IPS-15b (cell line): ENCODE data around the gene NDUFAB1.
"Not testable (repeated sequence)": the region's sequence is repeated elsewhere in the genome, so short reads cannot be mapped to it uniquely, and the experiment has no call there.

Source experiments
- H3K27me3 ChIP-seq: one replicate; pipeline ENCODE4 v1.6.1; 2013; ENCODE audit warnings: low read length; ENCODE audit not compliant: control insufficient read depth, insufficient read depth
- H3K36me3 ChIP-seq: one replicate; pipeline ENCODE4 v1.6.1; 2013; ENCODE audit warnings: low read length; ENCODE audit not compliant: control insufficient read depth, insufficient read depth
- H3K4me1 ChIP-seq: one replicate; pipeline ENCODE4 v1.6.1; 2013; ENCODE audit warnings: mild to moderate bottlenecking, low read length; ENCODE audit not compliant: control insufficient read depth, insufficient read depth
- H3K4me3 ChIP-seq: one replicate; pipeline ENCODE4 v1.5.1; 2013; ENCODE audit warnings: low read depth, low read length
- H3K9ac ChIP-seq: one replicate; pipeline ENCODE4 v1.6.1; 2013; ENCODE audit warnings: low read depth, mild to moderate bottlenecking, low read length
- H3K9me3 ChIP-seq: one replicate; pipeline ENCODE4 v1.6.1; 2013; ENCODE audit warnings: mild to moderate bottlenecking, low read length; ENCODE audit not compliant: control insufficient read depth, insufficient read depth

The NDUFAB1 gene

DNA sequence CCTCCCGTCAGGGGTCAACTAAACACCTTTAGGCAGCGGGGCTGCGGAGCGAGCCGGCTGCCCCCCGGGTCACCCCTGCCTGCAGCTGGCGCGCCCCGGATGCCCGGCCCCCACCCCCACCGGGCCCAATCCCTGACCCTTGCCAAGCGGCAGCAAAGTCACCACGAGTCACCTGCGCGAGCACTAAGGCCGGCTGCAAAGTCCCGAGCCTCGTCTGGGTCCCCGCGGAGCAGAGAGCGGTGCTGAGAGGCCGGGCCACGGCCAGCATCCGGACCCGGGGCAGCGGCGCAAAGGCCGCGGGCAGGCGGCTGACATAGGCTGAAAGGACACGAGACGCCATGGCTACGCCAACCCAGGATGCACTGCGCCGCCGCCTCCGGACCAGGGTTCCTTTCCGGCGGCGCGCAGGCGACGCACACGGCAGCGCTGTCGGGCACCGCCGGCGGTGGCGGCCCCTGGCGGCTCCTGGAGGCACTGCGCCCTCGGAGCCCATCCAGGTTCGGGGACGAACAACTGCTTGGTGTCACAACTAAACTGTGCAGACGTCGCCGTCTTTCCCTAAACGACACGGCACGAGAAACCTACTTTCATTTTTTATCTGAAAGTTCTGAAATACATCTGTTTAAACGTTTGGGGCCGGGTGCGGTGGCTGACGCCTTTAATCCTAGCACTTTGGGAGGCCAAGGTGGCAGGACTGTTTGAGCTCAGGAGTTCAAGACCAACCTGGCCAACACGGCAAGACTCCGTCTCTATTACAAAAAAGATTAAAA is at the start of gene NDUFAB1:
Gene NDUFAB1 (minus strand): TSS at position 366 of the 770 bp plus-strand sequence. CDS start 26 bp downstream, at position 340.
- peak within 1 kb of the TSS; percentile 99 for H3K4me3 ChIP-seq
- peaks cover 17% of the 10 kb centered on the region for H3K4me1 ChIP-seq
- H3K36me3 ChIP-seq, result peaks cover 28% of the 10 kb centered on the region
- peak within 1 kb of the TSS; percentile 93 for H3K9ac ChIP-seq
- H3K9me3 ChIP-seq, result no peaks in the 10 kb centered on the region
- H3K27me3 ChIP-seq, result no peaks in the 10 kb centered on the region

DNA sequence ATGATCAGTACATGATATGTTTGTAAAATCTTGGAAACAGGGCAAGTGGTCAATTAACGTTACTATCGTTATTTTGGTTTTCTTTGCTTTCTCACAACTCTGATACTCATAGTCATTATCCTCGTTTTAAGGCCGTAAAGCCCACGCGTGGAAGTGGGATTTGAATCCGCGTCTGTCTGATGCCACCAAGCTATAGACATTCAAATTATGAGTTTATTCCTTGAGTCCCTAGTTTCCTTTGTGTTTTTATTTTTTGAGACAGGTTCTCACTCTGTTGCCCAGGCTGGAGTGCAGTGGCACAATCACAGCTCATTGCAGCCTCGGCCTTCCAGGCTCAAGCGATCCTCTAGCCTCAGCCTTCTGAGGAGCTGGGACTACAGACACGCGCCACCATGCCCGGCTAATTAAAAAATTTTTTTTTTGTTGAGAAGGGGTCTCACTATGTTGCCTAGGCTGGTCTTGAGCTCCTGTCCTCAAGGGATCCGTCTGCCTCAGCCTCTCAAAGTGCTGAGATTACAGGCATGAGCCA is 46.2 kb upstream of the NDUFAB1 start:
- H3K9me3 ChIP-seq, result no peaks in the 10 kb centered on the region
- H3K4me3 ChIP-seq, result peak overlapping the region; percentile 99
- no peaks in the 10 kb centered on the region for H3K4me1 ChIP-seq
- peaks cover 3% of the 10 kb centered on the region for H3K36me3 ChIP-seq
- no peaks in the 10 kb centered on the region for H3K27me3 ChIP-seq
- H3K9ac ChIP-seq, result peak overlapping the region; percentile 81

DNA sequence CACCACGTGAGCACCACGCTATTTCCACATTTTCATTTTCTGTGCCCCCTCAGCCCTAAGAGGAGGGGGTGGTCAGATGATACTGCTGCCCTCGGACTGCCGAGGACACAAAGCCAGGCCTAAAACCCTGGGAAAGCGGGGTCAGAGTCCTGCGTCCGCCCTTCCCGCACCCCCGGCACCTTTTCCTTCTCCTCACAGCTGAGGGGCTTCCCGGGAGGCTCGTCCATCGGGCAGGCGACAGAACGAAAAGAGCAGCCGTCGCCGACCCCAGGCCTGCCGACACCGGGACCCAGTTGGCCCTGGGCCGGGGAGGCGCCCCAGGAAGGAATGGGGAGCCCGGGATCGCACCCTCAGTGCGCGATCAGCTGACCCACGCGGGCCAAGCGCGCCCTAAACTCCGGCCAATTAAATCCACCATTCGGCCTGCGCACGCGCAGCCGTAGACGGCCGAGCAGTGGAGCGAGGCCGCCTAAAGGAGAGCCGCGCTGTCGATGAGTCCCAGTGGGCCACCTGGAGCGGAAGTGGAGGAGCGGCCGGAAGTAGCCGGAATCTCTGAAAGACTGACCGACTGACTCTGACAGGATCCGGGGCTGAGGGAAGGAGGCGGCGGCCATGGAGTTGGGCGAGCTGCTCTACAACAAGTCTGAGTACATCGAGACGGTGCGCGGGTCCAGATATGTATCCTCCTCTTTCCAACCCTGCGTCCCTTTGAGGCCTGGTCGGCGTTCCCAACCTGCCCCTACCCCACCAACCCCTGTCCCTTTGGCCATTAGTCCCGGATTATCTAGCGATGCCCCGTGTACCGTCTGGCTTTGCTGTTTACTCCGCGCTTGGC is 45.0 kb upstream of the NDUFAB1 start, which contains the start of the genes DCTN5 and PALB2:
Gene DCTN5 (plus strand): TSS at position 536 of the 835 bp plus-strand sequence. CDS start 77 bp downstream, at position 613.
Gene PALB2 (minus strand): TSS at position 380 of the 835 bp plus-strand sequence. CDS start 153 bp downstream, at position 227.
- H3K27me3 ChIP-seq, result no peaks in the 10 kb centered on the region
- H3K4me1 ChIP-seq, result no peaks in the 10 kb centered on the region
- H3K9me3 ChIP-seq, result no peaks in the 10 kb centered on the region
- no peaks in the 10 kb centered on the region for H3K36me3 ChIP-seq
- H3K9ac ChIP-seq, result peak within 1 kb of the TSS; percentile 93
- H3K4me3 ChIP-seq, result peak within 1 kb of the TSS; percentile 99

DNA sequence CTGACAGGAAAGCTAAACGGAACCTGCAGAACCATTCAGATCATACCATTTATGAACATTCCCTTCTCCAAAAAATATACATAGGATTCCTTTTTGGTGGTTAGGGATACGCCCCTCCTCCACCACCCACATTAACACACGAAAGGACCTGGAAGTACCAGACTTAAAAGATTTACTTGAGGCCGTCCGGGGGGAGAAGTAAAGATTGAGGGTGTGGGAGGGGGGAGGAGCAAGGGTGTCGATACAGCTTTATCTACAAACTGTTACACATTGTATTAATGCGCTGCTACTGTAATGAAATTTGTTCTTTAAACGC is 44.5 kb upstream of the NDUFAB1 start:
- H3K36me3 ChIP-seq, result no peaks in the 10 kb centered on the region
- no peaks in the 10 kb centered on the region for H3K9me3 ChIP-seq
- peak overlapping the region; percentile 93 for H3K9ac ChIP-seq
- H3K4me1 ChIP-seq, result no peaks in the 10 kb centered on the region
- H3K4me3 ChIP-seq, result peak overlapping the region; percentile 99
- H3K27me3 ChIP-seq, result no peaks in the 10 kb centered on the region

DNA sequence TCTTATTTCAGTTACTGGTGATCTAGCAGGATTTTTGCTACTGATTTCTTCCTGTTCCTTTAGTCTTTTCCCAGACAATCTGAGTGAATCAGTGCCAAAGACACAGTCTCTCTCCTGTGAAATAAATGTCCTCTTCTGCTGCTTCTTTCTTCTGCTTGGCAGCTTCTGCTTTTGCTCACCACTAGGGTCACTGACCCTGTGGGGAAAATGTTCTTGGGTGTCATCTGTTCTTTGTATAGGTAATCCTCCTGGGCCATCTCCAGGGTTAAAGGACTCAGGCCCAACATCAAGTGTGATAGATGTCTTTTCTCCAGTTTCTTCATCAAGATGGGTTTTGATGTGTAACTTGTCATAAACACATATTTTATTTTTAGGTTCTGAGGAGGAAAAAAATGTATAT is 39.8 kb upstream of the NDUFAB1 start:
- H3K4me1 ChIP-seq, result no peaks in the 10 kb centered on the region

DNA sequence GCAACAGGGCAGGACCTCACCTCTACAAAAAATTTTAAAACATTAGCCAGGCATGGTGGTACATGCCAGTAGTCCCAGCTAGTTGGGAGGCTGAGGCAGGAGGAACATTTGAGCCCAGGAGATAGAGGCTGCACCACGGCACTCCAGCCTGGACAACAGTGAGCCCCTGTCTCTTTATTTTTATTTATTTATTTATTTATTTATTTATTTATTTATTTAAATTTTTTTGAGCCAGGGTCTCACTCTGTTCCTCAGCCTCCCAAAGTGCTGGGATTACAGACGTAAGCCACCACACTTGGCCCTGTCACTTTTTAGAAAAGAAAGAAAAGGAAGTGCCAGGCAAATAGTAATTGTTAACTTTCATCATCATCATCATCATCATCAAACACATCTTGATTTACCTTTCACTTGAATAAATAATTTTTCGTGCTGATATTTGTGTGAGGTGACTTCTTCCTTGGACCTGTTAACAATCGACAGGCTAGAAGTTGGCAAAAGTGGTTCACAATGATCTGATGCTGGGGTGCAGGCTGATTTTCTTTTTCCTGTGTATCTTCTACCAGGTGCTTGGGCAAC is 38.4 kb upstream of the NDUFAB1 start:
- no peaks in the 10 kb centered on the region for H3K27me3 ChIP-seq
- H3K36me3 ChIP-seq, result peaks cover 16% of the 10 kb centered on the region
- no peaks in the 10 kb centered on the region for H3K9me3 ChIP-seq
- H3K4me3 ChIP-seq, result no peak overlapping the region
- H3K9ac ChIP-seq, result no peak overlapping the region
- no peaks in the 10 kb centered on the region for H3K4me1 ChIP-seq

More for the DNA sequence above, 39.8 kb upstream of the NDUFAB1 start:
- no peaks in the 10 kb centered on the region for H3K27me3 ChIP-seq
- no peak overlapping the region for H3K9ac ChIP-seq
- H3K4me3 ChIP-seq, result no peak overlapping the region
- H3K36me3 ChIP-seq, result peaks cover 8% of the 10 kb centered on the region
- no peaks in the 10 kb centered on the region for H3K9me3 ChIP-seq

DNA sequence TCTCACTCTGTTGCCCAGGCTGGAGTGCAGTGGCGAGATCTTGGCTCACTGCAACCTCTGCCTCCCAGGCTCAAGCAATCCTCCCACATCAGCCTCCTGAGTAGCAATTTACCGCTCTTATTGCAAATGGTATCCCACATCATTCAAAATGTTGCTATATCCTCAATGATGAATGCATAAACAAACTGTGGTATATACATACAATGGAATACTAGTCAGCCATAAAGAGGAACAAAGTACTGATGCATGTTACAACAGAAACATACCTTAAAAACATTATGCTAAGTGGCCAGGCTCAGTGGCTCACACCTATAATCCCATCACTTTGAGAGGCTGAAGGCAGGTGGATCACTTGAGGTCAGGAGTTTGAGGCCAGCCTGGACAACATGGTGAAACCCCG is 35.8 kb upstream of the NDUFAB1 start:
- not testable (repeated sequence) for H3K27me3 ChIP-seq, H3K4me3 ChIP-seq, H3K9ac ChIP-seq, H3K9me3 ChIP-seq, H3K4me1 ChIP-seq
- peaks cover 24% of the 10 kb centered on the region for H3K36me3 ChIP-seq

DNA sequence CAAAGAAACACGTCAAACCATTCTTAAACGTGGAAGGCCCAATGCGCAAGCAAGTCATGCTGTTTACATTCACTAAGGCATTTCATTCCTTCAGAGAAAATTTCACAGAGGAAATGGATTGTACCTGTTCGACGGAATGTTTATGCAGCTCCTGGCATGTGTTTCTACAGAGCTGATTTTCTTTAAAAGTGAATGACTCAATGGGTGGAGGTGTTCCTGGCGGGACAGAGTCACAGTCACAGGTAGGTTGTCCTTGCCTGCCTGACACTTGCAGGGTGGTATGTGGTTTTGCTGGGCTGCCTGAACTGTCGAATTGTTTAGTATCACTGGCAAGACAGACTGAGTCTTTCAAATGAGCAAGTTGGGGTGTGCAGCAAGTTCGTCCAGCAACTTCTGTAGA is 33.4 kb upstream of the NDUFAB1 start:
- Histone ChIP-seq H3K9ac (no peak overlapping the region), H3K4me3 (no peak overlapping the region), H3K9me3 (no peaks in the 10 kb centered on the region), H3K36me3 (peaks cover 31% of the 10 kb centered on the region), H3K4me1 (no peaks in the 10 kb centered on the region), H3K27me3 (no peaks in the 10 kb centered on the region)

DNA sequence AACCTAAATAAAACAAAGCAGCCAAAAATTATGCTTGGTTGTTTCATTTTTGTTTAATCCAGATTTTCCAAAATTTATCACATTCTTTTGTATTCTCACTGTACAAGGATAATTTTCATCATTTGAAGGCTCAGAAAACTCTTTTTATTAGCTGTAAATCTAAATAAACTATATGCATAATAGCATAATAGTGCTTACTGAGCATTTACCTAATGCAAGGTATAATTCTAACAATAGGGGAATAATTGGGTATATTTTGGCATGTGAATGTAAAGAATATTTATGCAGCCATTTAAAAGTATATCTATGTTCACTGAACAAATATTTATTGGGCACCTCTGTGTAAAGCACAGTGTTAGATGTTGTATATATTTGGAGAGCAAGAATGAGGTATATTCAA is 28.0 kb upstream of the NDUFAB1 start:
- H3K36me3 ChIP-seq, result peaks cover 34% of the 10 kb centered on the region
- H3K4me3 ChIP-seq, result no peak overlapping the region
- H3K27me3 ChIP-seq, result no peaks in the 10 kb centered on the region
- no peaks in the 10 kb centered on the region for H3K9me3 ChIP-seq
- H3K4me1 ChIP-seq, result no peaks in the 10 kb centered on the region
- no peak overlapping the region for H3K9ac ChIP-seq

DNA sequence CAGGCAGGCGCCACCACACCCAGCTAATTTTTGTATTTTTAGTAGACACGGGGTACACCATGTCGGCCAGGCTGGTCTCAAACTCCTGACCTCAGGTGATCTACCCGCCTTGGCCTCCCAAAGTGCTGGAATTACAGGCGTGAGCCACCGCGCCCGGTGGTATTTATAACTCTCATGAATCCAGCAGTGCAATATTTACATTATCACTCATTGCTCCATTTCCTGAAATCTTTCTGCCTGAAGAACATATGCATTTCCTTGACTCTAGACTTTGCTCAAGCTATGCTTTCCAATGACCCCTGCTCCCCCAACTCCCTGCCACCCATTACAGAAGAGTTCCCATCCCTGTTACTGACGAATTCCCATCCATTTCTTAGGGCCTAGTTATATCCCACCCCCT is 19.7 kb upstream of the NDUFAB1 start:
- no peaks in the 10 kb centered on the region for H3K27me3 ChIP-seq
- H3K9ac ChIP-seq, result no peak overlapping the region
- no peaks in the 10 kb centered on the region for H3K4me1 ChIP-seq
- H3K9me3 ChIP-seq, result no peaks in the 10 kb centered on the region
- H3K4me3 ChIP-seq, result no peak overlapping the region
- peaks cover 9% of the 10 kb centered on the region for H3K36me3 ChIP-seq

DNA sequence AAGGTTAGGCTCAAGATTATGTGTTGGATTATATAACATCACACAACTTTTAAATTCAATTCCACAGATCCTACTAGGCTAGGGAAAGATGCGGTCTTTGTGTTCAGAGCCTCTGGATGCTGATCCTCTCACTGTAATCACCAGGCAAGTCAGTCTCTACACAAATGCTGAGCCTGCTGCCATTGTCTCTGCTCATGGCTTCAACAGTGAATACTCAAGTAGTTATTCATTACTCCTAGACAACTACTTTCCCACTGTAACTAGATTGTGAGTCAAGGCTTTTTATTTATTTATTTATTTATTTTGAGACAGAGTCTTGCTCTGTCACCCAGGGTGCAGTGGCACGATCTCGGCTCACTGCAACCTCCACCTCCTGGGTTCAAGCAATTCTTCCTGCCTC is 15.8 kb upstream of the NDUFAB1 start:
- H3K9me3 ChIP-seq, result no peaks in the 10 kb centered on the region
- no peak overlapping the region for H3K9ac ChIP-seq
- H3K4me1 ChIP-seq, result no peaks in the 10 kb centered on the region
- H3K36me3 ChIP-seq, result peaks cover 12% of the 10 kb centered on the region
- no peaks in the 10 kb centered on the region for H3K27me3 ChIP-seq
- H3K4me3 ChIP-seq, result no peak overlapping the region
